GM10266 (cell line): ENCODE results near the gene DPYD.

Experiments
- DNase-seq: peaks from one replicate; pipeline ENCODE4 v3.0.0; 2012; ENCODE audit errors: extremely low spot score
- TF ChIP-seq, protein P1 (sequence below): IDR thresholded peaks from 2 replicates; pipeline ENCODE4 v1.5.1; 2012; ENCODE audit warnings: mild to moderate bottlenecking, low read depth; ENCODE audit not compliant: control insufficient read depth, insufficient read depth; ENCODE audit errors: missing control alignments

The DPYD gene

GRCh38 chr1:97174039-97174704 lies 746.7 kb downstream of the DPYD start:
- TF ChIP-seq, protein P1, sequence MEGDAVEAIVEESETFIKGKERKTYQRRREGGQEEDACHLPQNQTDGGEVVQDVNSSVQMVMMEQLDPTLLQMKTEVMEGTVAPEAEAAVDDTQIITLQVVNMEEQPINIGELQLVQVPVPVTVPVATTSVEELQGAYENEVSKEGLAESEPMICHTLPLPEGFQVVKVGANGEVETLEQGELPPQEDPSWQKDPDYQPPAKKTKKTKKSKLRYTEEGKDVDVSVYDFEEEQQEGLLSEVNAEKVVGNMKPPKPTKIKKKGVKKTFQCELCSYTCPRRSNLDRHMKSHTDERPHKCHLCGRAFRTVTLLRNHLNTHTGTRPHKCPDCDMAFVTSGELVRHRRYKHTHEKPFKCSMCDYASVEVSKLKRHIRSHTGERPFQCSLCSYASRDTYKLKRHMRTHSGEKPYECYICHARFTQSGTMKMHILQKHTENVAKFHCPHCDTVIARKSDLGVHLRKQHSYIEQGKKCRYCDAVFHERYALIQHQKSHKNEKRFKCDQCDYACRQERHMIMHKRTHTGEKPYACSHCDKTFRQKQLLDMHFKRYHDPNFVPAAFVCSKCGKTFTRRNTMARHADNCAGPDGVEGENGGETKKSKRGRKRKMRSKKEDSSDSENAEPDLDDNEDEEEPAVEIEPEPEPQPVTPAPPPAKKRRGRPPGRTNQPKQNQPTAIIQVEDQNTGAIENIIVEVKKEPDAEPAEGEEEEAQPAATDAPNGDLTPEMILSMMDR = no peak
- DNase-seq = no peak

- TF ChIP-seq, protein P1 = no peak
- no peak for DNase-seq
These were observed 750.5 kb downstream of the DPYD start for GRCh38 chr1:97170300-97170699.

- TF ChIP-seq, protein P1 = no peak
- DNase-seq = no peak
These were observed 752.8 kb downstream of the DPYD start for GRCh38 chr1:97168056-97168455.

- no peak for DNase-seq
These were observed 753.6 kb downstream of the DPYD start for GRCh38 chr1:97167246-97167645.

GRCh38 chr1:97166626-97167025 lies 754.2 kb downstream of the DPYD start:
- TF ChIP-seq, protein P1 = no peak
- DNase-seq = no peak

More at GRCh38 chr1:97167246-97167645, 753.6 kb downstream of the DPYD start:
- TF ChIP-seq, protein P1 = no peak

- no peak for DNase-seq
- TF ChIP-seq, protein P1 = no peak
These were observed 756.6 kb downstream of the DPYD start for GRCh38 chr1:97164276-97164639.

DNA sequence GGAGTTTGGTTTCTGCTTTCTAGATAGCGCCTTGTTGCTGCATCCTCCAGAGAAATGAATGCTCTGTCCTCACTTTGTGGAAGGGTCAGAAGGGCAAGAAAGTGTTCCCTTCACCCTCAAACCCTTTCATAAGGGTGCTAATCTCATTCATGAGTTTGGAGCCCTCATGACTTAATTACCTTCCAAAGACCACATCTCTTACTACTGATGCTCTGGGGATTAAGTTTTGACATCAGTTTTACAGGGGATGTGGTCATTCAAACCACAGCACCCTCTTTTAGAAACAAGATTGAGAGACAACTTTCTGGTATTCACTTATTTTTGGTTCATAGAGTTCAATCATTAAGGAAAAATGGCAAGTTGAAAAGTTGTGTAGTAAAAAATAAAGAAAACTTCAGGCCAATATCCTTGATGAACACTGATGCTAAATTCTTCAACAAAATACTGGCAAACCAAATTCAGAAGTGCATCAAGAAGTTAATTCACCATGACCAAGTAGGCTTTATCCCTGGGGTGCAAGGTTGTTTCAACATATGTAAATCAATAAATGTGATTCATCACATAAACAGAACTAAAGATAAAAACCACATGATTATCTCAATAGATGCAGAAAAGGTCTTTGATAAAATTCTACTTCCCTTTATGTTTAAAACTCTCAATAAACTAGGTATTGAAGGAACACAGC lies 757.1 kb downstream of the DPYD start:
- DNase-seq = no peak
- TF ChIP-seq, protein P1 = no peak
